GM06990 (cell line): ENCODE results near the gene PPM1G.

Source experiments
- DNase-seq: peaks from one replicate; pipeline ENCODE4 v3.0.0-alpha.2; 2011; ENCODE audit not compliant: insufficient read length; ENCODE audit errors: extremely low read depth
- H3K27me3 ChIP-seq: replicated peaks from 2 replicates; pipeline ENCODE4 v1.6.0; 2011; ENCODE audit warnings: low read length; ENCODE audit not compliant: control insufficient read depth, insufficient read depth
- H3K36me3 ChIP-seq: 2 replicates; pipeline ENCODE4 v1.5.1; 2011; ENCODE audit warnings: low read length; ENCODE audit not compliant: control insufficient read depth, insufficient read depth
- H3K4me3 ChIP-seq: replicated peaks from 2 replicates; pipeline ENCODE4 v1.5.1; 2011; ENCODE audit warnings: low read depth, mild to moderate bottlenecking, control low read depth, low read length
- TF ChIP-seq, protein P1 (sequence below): IDR thresholded peaks from 2 replicates; pipeline ENCODE4 v1.5.1; 2011; ENCODE audit warnings: low read length, control low read depth, mild to moderate bottlenecking, inconsistent platforms; ENCODE audit not compliant: insufficient read depth, poor library complexity, severe bottlenecking

The PPM1G gene

DNA sequence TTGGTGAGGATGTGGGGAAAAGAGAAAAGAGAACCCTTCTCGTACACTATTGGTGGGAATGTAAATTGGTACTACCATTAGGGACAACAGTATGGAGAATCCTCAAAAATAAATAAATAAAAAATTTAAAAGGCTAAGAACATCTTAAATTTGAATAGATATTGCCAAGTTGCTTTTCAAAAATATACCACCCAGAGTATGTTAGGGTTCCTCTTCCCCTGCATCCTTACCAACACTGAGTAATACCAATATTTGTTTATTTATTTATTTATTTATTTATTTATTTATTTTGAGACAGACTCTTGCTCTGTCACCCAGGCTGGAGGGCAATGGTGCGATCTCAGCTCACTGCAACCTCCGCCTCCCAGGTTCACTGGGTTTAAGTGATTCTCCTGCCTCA, 13.6 kb upstream of the PPM1G start:
- TF ChIP-seq, protein P1, sequence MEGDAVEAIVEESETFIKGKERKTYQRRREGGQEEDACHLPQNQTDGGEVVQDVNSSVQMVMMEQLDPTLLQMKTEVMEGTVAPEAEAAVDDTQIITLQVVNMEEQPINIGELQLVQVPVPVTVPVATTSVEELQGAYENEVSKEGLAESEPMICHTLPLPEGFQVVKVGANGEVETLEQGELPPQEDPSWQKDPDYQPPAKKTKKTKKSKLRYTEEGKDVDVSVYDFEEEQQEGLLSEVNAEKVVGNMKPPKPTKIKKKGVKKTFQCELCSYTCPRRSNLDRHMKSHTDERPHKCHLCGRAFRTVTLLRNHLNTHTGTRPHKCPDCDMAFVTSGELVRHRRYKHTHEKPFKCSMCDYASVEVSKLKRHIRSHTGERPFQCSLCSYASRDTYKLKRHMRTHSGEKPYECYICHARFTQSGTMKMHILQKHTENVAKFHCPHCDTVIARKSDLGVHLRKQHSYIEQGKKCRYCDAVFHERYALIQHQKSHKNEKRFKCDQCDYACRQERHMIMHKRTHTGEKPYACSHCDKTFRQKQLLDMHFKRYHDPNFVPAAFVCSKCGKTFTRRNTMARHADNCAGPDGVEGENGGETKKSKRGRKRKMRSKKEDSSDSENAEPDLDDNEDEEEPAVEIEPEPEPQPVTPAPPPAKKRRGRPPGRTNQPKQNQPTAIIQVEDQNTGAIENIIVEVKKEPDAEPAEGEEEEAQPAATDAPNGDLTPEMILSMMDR = no peak
- Histone ChIP-seq H3K27me3 (no peaks in the 10 kb centered on the region), H3K36me3 (no peaks in the 10 kb centered on the region), H3K4me3 (no peak overlapping the region)
- DNase-seq = no peak

GRCh38 chr2:27421660-27422250, 12.4 kb upstream of the PPM1G start:
- no peaks in the 10 kb centered on the region for H3K27me3 ChIP-seq
- no peak overlapping the region for H3K4me3 ChIP-seq
- TF ChIP-seq, protein P1 = no peak
- no peaks in the 10 kb centered on the region for H3K36me3 ChIP-seq
- DNase-seq = no peak

DNA sequence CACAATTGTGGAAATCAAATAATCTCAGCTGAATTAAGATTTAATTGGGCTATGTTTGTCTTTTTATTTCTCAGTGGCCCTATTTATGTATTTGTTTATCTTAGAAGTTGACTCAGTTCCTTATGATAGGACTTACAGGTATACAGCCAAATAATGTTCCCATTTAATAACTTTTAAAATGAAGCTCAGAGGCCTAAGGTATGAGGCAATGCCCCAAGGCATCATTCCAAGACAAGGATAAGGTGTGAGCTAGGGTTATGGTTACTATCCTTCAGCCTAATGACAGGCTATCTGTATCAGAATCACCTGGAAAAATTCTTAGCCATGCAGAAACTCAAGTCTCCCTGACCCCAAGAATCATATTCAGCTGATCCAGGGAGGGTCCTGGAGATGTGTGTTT, 11.6 kb upstream of the PPM1G start:
- DNase-seq = no peak

DNA sequence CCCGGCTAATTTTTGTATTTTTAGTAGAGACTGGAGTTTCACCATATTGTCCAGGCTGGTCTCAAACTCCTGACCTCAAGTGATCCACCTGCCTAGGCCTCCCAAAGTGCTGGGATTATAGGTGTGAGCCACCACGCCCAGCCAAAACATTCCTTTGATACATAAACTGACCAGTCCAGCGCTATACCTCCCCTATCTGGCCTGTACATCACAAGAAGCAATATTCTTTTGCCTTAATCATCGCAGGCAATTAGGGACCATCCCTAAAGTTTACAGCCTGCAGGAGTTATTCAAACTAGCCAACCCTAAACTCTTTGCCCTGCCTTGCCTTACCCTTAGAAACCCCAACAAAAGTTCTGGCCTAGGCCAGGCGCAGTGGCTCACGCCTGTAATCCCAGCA, 6.8 kb upstream of the PPM1G start:
- no peaks in the 10 kb centered on the region for H3K36me3 ChIP-seq
- no peak overlapping the region for H3K4me3 ChIP-seq
- no peaks in the 10 kb centered on the region for H3K27me3 ChIP-seq
- DNase-seq = no peak
- TF ChIP-seq, protein P1 = no peak

More for the DNA sequence above, 11.6 kb upstream of the PPM1G start:
- H3K36me3 ChIP-seq = no peaks in the 10 kb centered on the region
- TF ChIP-seq, protein P1 = no peak
- no peaks in the 10 kb centered on the region for H3K27me3 ChIP-seq
- H3K4me3 ChIP-seq = no peak overlapping the region

DNA sequence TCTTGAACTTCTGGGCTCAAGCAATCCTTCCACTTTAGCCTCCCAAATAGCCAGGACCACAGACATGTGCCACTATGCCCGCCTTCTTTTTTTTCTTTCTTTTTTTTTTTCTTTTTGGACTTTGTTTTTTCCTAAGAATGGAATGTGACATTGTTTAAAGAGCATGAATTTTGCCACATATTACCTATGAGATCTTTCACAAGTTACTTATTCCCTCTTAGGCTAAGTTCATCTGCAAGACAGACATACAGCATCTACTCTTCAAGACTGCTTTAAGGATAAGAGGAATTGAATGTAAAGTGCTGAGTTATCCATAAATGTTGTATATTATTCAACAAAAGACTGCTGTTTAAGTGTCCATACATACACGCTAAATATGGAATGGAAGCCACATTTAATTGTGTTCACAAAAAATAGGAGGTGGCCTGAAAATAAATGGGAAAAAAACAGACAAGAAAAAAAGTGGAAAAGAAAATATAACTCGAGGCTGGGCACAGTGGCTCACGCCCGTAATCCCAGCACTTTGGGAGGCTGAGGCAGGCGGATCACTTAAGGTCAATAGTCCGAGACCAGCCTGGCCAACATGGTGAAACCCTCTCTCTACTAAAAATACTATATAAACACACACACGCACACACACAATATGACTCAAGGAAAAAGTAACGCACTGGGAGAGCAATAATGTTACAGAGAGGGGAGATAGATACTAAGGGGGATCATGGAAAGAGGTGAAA, 3.2 kb upstream of the PPM1G start:
- TF ChIP-seq, protein P1 = no peak
- Histone ChIP-seq H3K27me3 (no peaks in the 10 kb centered on the region), H3K4me3 (no peak overlapping the region), H3K36me3 (no peaks in the 10 kb centered on the region)
- no peak for DNase-seq
